SK-N-MC (cell line): ENCODE results near the gene IQUB.

Experiments used
- DNase-seq: peaks from one replicate; pipeline ENCODE4 v3.0.0-alpha.2; 2011; ENCODE audit warnings: low read depth, low spot score
- H3K27ac ChIP-seq: fragments of 200-600 bp; sonication (generic); 2 replicates; pipeline ENCODE4 v1.5.1; 2016; ENCODE audit warnings: mixed run types
- H3K36me3 ChIP-seq: fragments of 200-600 bp; sonication (generic); 2 replicates; pipeline ENCODE4 v1.6.1; 2017; ENCODE audit warnings: antibody characterized with exemption, low read length, mixed read lengths; ENCODE audit not compliant: insufficient read depth
- H3K4me3 ChIP-seq: fragments of 200-600 bp; sonication (generic); 2 replicates; pipeline ENCODE4 v1.5.1; 2016
- H3K9ac ChIP-seq: fragments of 200-600 bp; sonication (generic); 2 replicates; pipeline ENCODE4 v1.8.0; 2017; ENCODE audit warnings: mixed run types, mixed read lengths; ENCODE audit not compliant: insufficient read length
- H3K9me3 ChIP-seq: fragments of 200-600 bp; sonication (generic); 2 replicates; pipeline ENCODE4 v1.6.1; 2017; ENCODE audit warnings: low read depth, mild to moderate bottlenecking, antibody characterized with exemption, low read length, moderate library complexity, mixed read lengths
- EZH2 ChIP-seq: fragments of 200-600 bp; sonication (generic); IDR thresholded peaks from one replicate; pipeline ENCODE4 v1.6.1; 2017; ENCODE audit warnings: antibody characterized with exemption
- FOXP2 ChIP-seq: optimal IDR thresholded peaks from 2 replicates; pipeline ENCODE3; 2011; ENCODE audit warnings: mild to moderate bottlenecking, moderate library complexity; ENCODE audit not compliant: insufficient read depth; ENCODE audit errors: extremely low read length, control extremely low read depth
- POLR2AphosphoS5 ChIP-seq: IDR thresholded peaks from 2 replicates; pipeline ENCODE4 v1.6.1; 2012; ENCODE audit warnings: mild to moderate bottlenecking, low read depth, low read length, borderline replicate concordance

The IQUB gene

DNA sequence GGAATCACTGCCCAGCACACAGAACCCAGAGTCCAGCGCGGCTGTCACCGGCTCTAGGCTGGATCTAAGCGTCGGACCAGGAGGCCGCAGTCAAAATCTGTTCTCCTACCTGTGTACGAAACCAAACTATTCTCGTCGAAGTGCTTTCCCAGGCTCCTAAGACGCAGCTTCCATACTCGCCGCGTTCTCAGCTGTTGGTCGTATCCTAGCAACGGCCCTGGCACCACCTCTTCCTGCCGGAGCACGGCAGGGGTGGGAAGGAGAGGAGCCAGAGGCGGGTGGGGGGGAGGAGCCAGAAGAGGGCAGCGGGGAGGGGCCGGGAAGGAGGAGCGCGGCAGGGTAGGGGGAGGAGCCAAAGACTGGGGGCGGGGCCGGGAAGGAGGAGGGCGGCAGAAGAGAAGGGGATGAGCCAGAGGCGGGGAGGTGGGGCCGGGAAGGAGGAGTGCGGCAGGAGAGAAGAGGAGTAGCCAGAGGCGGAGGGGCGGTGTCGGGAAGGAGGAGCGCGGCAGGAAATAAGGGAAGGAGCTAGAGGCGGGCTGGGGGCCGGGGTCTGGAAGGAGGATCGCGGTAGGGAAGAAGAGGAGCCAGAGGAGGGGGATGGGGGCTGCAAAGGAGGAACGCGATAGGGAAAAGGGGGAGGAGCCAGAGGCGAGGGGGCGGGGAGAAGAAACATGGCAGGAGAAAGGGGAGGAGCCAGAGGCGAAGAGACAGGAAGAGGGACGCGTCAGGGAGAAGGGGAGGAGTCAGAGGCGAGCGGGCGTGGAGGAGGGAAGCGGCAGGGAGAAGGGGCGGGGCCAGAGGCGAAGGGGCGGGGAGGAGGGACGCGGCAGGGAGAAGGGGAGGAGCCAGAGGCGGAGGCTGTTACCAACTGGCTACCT lies at the start of gene IQUB:
Gene IQUB, minus strand, starts transcription at position 213 of the 878 bp plus-strand sequence. CDS start 22,255 bp downstream, outside the sequence.
- TF ChIP-seq EZH2 (no peak), FOXP2 (no peak), POLR2AphosphoS5 (0 out of 2 replicates have a peak, but pooled peaks have one; percentile 4)
- peak within 1 kb of the TSS; percentile 88 for H3K4me3 ChIP-seq
- no peaks in the 10 kb centered on the region for H3K36me3 ChIP-seq
- peak within 1 kb of the TSS; percentile 76 for H3K27ac ChIP-seq
- no peaks in the 10 kb centered on the region for H3K9me3 ChIP-seq
- peak within 1 kb of the TSS; percentile 52 for H3K9ac ChIP-seq
- peak; percentile 84 for DNase-seq

DNA sequence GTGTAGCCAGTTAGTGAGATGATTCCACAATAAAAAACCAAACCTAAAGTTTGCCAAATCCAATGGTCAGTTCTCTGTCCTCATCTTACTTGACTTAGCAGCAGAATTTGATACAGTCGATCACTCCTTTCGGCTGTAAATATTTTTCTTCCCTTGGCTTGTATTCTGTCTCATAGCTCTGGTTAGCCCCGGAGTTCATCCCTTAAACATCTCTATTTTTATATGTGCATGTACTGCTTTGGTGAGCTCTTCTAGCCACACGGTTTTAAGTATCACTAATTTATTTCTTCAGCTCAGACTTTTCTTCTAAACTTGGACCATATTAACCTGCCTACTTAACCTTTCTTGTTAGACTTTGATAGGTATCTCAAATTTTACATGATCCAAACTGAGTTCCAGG lies 49.4 kb upstream of the IQUB start:
- no peak overlapping the region for H3K27ac ChIP-seq
- H3K4me3 ChIP-seq: no peak overlapping the region
- TF ChIP-seq EZH2: no peak
- no peak for TF ChIP-seq FOXP2
- TF ChIP-seq POLR2AphosphoS5: no peak
- no peak for DNase-seq
- no peaks in the 10 kb centered on the region for H3K36me3 ChIP-seq
- H3K9ac ChIP-seq: no peak overlapping the region
- no peaks in the 10 kb centered on the region for H3K9me3 ChIP-seq

DNA sequence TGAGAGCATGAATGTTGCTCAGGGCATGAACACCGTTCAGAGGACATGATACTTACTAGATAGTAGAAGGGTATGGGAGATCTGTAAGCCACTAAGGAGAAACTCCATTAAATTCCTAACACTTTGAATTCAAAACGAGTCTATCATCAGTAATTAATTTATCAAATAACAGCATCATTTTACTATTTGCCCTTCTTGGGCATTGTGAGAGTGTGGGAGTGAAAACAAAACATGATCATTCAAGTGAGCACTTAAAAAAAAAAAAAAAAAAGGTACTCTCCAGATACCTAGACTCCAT lies 46.7 kb upstream of the IQUB start:
- no peaks in the 10 kb centered on the region for H3K36me3 ChIP-seq
- H3K9ac ChIP-seq: no peak overlapping the region
- DNase-seq: no peak
- H3K27ac ChIP-seq: no peak overlapping the region
- H3K4me3 ChIP-seq: no peak overlapping the region
- no peaks in the 10 kb centered on the region for H3K9me3 ChIP-seq
- no peak for TF ChIP-seq FOXP2
- TF ChIP-seq EZH2: no peak
- TF ChIP-seq POLR2AphosphoS5: no peak

DNA sequence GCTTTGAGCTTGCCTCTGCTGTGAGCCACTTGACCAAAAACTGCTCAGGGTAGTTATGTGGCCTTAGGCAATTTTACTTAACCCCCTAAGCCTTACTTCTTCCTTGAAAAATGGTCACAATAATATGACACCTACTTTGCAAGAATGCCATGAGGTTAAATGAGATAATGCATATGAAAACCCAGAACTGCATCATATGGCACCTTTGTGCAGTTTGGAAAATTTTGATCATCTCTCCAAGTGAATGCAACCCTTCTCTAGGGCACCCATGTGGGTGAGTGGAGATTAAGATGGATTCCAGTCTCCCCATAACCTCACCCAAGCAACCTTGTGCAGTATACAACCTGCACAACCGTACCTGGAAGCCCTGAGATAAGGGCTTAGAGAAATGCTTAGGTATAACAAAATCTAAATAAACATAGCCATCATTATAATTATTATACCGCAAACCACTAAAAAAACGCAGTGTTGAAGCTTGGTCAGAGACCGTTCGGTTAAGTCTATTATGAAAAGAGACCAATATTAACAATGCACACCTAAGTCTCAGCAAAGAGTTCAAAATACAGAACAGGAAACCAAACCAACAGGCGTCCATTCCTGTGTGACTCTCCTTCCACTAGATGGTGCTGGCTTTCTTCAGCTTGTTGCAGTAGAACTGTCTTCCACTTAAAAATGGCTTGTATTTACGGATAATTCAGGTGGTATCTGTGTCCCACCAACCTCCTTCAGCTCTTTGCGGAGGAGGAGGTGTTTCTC lies 46.2 kb upstream of the IQUB start:
- H3K9me3 ChIP-seq: no peaks in the 10 kb centered on the region
- TF ChIP-seq POLR2AphosphoS5: no peak
- TF ChIP-seq FOXP2: no peak
- TF ChIP-seq EZH2: no peak
- no peak overlapping the region for H3K9ac ChIP-seq
- no peak overlapping the region for H3K4me3 ChIP-seq
- no peak for DNase-seq
- no peaks in the 10 kb centered on the region for H3K36me3 ChIP-seq
- H3K27ac ChIP-seq: no peak overlapping the region

DNA sequence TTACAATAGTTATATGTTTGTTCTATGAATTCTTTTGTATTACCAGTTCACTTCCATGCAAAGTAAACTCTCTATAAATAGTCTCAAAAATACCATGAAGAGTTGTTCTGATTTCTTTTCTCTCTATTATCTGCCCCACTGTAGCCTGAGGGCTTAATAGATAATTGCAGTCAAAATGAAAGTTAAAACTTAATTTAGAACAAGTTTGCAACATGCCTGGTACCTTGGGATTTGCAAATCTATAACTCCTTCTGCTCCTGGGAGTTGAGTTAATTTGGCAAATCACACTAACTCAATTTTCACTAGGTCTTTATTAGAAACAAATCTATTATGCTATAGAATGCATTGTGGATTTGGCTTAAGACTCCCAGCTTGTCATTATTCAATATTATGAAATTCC lies 45.0 kb upstream of the IQUB start:
- H3K36me3 ChIP-seq: no peaks in the 10 kb centered on the region
- H3K4me3 ChIP-seq: no peak overlapping the region
- no peak for DNase-seq
- TF ChIP-seq EZH2 (no peak), POLR2AphosphoS5 (no peak)
- H3K9ac ChIP-seq: no peak overlapping the region
- H3K27ac ChIP-seq: no peak overlapping the region
- no peaks in the 10 kb centered on the region for H3K9me3 ChIP-seq

DNA sequence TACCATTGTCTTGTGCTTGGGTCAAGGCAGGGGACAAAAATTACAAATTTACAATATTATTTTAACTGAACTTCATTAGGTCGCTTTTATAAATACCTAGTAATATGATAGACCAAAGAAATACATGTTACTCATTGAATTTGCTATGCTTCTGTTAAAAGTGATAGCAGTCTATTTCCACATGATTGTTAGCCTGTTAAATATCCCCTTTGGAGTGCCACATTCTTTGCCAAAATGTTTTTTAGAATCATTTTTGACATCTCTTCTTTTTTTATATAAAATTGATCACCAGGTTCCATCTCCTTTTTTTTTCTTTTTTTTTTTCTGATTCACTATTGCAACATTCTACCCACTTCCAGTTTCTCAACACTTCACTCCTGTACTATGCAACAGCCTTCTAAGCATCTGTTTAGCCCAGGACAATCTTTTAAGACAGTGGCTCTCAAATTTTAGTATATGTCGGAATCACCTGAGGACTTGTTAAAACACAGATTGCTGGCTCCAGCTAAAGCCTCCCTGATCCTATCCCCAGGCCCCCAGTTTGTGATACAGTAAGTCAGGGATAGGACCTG lies 39.6 kb upstream of the IQUB start:
- TF ChIP-seq FOXP2 (no peak), EZH2 (no peak), POLR2AphosphoS5 (no peak)
- Histone ChIP-seq H3K9me3 (no peaks in the 10 kb centered on the region), H3K4me3 (no peak overlapping the region), H3K36me3 (no peaks in the 10 kb centered on the region), H3K9ac (no peak overlapping the region), H3K27ac (no peak overlapping the region)
- no peak for DNase-seq

DNA sequence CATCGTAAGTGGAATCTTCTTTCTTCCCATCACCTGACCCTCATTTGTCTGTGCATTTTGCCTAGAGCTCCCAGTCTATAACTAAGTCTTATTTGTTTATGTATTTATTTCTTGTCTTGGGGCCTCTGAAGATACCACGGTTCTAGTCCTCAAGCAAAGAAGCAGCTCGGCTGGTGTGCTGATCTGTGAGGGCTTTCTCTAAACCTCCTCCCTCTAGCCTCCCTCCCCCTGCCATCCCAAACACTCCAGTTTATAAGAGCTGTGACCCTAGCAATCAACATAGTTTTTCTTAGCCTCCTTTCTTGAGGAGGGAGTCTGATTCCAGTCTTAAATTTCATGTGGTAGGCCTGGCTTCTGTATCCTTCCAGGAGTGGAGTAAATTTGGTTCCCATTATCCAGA lies 38.9 kb upstream of the IQUB start:
- Histone ChIP-seq H3K36me3 (no peaks in the 10 kb centered on the region), H3K27ac (no peak overlapping the region), H3K4me3 (no peak overlapping the region), H3K9me3 (no peaks in the 10 kb centered on the region), H3K9ac (no peak overlapping the region)
- no peak for DNase-seq
- no peak for TF ChIP-seq POLR2AphosphoS5
- TF ChIP-seq EZH2: no peak
- no peak for TF ChIP-seq FOXP2

DNA sequence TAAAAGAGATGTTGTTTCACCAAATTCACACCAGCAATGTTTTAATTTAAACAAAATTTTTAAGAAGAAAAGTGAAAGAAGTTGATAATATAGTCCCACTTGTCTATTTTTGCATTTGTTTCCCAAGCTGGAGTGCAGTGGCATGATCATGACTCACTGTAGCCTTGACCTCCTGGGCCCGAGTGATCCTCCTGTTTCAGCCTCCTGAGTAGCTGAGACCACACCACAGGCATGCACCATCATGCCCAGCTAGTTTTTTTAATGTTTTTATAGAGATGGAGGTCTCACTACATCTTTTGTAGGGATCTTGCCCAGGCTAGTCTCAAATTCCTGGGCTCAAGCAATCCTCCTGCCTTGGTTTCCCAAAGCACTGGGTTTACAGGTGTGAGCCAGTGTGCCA lies 37.3 kb upstream of the IQUB start:
- no peak for TF ChIP-seq EZH2
- no peak for TF ChIP-seq FOXP2
- no peak for TF ChIP-seq POLR2AphosphoS5
- Histone ChIP-seq H3K4me3 (no peak overlapping the region), H3K9ac (no peak overlapping the region), H3K36me3 (no peaks in the 10 kb centered on the region), H3K27ac (no peak overlapping the region), H3K9me3 (no peaks in the 10 kb centered on the region)
- no peak for DNase-seq
